H1 (cell line): Measurements from ENCODE around the gene ZNRF2. TPM values are rescaled to one million over a fixed set of nuclear protein-coding genes. Genes with fewer than 3 reads are reported as not detected.

ENCODE experiments used
- CHD1 ChIP-seq: IDR thresholded peaks from 2 replicates; pipeline ENCODE4 v1.6.1; 2012; ENCODE audit warnings: low read depth, low read length, improper control_type of control experiment
- EP300 ChIP-seq, 2 experiments: IDR thresholded peaks; 1 replicate in 1 of 2; 2 replicates in 1 of 2; pipeline ENCODE4 v1.6.1; 2011 to 2012; ENCODE audit warnings: low read depth in 2 of 2, low read length in 2 of 2, mild to moderate bottlenecking in 2 of 2, borderline replicate concordance in 1 of 2, inconsistent platforms in 1 of 2, moderate library complexity in 1 of 2
- SP1 ChIP-seq: IDR thresholded peaks from 2 replicates; pipeline ENCODE4 v1.6.1; 2011; ENCODE audit warnings: low read depth, low read length
- TAF1 ChIP-seq: IDR thresholded peaks from 2 replicates; pipeline ENCODE4 v1.6.1; 2011; ENCODE audit warnings: mild to moderate bottlenecking, low read depth, low read length
- TBP ChIP-seq: IDR thresholded peaks from 2 replicates; pipeline ENCODE4 v1.6.1; 2011; ENCODE audit warnings: low read depth, low read length, improper control_type of control experiment
- polyA plus RNA-seq, 7 experiments: library from polyadenylated mRNA; depleted of rRNA in 3 of 7; stranded (reverse) in 5 of 7; unstranded in 2 of 7; fragments of >200 nt in 5 of 7; fragments of 200-250 nt in 2 of 7; gene quantifications; 1 replicate in 5 of 7; 2 replicates in 1 of 7; 4 replicates in 1 of 7; pipeline versions ENCODE4 v1.2.1 to v1.2.3, GENCODE V29; 2011 to 2013; ENCODE audit warnings: missing spikeins in 2 of 7, mixed read lengths in 2 of 7
- total RNA-seq: library from RNA; stranded (reverse); fragmentation: NEBNext Ultra II Directional; extraction: Animal tissue kit (Norgen Biotek cat#: 25700); gene quantifications from 2 replicates; pipeline ENCODE4 v1.2.1, GENCODE V29; 2021
- TF ChIP-seq, protein P1 (sequence below): IDR thresholded peaks from 2 replicates; pipeline ENCODE4 v1.6.1; 2012; ENCODE audit warnings: inconsistent platforms

ZNRF2 gene
- total and polyA plus RNA-seq, 2 of the 8 experiments (the other 6 are each of a cell fraction or from before 2014, with no cell fraction given), result 2.9 to 16.2 TPM

GRCh38 chr7:30344513-30344912, 60.1 kb downstream of the ZNRF2 start (continued):
- TF ChIP-seq, protein P1, sequence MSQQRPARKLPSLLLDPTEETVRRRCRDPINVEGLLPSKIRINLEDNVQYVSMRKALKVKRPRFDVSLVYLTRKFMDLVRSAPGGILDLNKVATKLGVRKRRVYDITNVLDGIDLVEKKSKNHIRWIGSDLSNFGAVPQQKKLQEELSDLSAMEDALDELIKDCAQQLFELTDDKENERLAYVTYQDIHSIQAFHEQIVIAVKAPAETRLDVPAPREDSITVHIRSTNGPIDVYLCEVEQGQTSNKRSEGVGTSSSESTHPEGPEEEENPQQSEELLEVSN, result no peak
- no peak for TF ChIP-seq TAF1
- no peak for TF ChIP-seq EP300 (IDR thresholded peaks at IDR 0.05; ENCODE audit: borderline replicate concordance in 1 of 2, low read depth in 2 of 2, low read length in 2 of 2)
- no peak for TF ChIP-seq TBP
- no peak for TF ChIP-seq CHD1
- TF ChIP-seq SP1, result no peak
